ENCODE measurements around the gene CCL3.
"Not testable (repeated sequence)": the region's sequence is repeated elsewhere in the genome, so short reads cannot be mapped to it uniquely, and the experiment has no call there.

GRCh38 chr17:36121099-36121498, 31.2 kb upstream of the CCL3 start:
- not testable (repeated sequence) for TF ChIP-seq POLR2AphosphoS5, POLR2A (IDR thresholded peaks at IDR 0.05)
- TF ChIP-seq, protein P1, sequence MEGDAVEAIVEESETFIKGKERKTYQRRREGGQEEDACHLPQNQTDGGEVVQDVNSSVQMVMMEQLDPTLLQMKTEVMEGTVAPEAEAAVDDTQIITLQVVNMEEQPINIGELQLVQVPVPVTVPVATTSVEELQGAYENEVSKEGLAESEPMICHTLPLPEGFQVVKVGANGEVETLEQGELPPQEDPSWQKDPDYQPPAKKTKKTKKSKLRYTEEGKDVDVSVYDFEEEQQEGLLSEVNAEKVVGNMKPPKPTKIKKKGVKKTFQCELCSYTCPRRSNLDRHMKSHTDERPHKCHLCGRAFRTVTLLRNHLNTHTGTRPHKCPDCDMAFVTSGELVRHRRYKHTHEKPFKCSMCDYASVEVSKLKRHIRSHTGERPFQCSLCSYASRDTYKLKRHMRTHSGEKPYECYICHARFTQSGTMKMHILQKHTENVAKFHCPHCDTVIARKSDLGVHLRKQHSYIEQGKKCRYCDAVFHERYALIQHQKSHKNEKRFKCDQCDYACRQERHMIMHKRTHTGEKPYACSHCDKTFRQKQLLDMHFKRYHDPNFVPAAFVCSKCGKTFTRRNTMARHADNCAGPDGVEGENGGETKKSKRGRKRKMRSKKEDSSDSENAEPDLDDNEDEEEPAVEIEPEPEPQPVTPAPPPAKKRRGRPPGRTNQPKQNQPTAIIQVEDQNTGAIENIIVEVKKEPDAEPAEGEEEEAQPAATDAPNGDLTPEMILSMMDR (IDR thresholded peaks at IDR 0.05): not testable (repeated sequence)
